Testis (tissue), 3 donors: ENCODE data around the gene MYO7A. TPM values are rescaled to one million over a fixed set of nuclear protein-coding genes. Genes with fewer than 3 reads are reported as not detected.

Experiments
- DNase-seq: peaks from one replicate; pipeline ENCODE4 v3.0.0-alpha.2; 2019
- H3K27ac ChIP-seq, 2 donors: fragments of 200-600 bp; sonication (generic); one replicate each; pipeline ENCODE4 v1.5.1; 2019
- H3K27me3 ChIP-seq: fragments of 200-600 bp; sonication (generic); one replicate; pipeline ENCODE4 v1.5.1; 2019
- H3K36me3 ChIP-seq: fragments of 200-600 bp; sonication (generic); one replicate; pipeline ENCODE4 v1.5.1; 2017; ENCODE audit warnings: low read depth; ENCODE audit errors: missing control alignments
- H3K4me1 ChIP-seq: fragments of 200-600 bp; sonication (generic); one replicate; pipeline ENCODE4 v1.5.1; 2019
- H3K4me3 ChIP-seq, 2 donors: fragments of 200-600 bp; sonication (generic); one replicate each; pipeline ENCODE4 v1.5.1; 2017 to 2019
- H3K9me3 ChIP-seq: fragments of 200-600 bp; sonication (generic); one replicate; pipeline ENCODE4 v1.5.1; 2017
- CTCF ChIP-seq, 3 experiments: fragments of 450-650 bp in 2 of 3; fragments of 200-600 bp in 1 of 3; sonication (generic) in 1 of 3; IDR thresholded peaks; one replicate each; pipeline ENCODE4 v1.5.1; 2016 to 2019; ENCODE audit warnings: antibody characterized with exemption in 3 of 3, mild to moderate bottlenecking in 2 of 3, moderate library complexity in 1 of 3
- POLR2A ChIP-seq: fragments of 450-650 bp; IDR thresholded peaks from one replicate; pipeline ENCODE4 v1.6.1; 2017; ENCODE audit warnings: antibody characterized with exemption, mild to moderate bottlenecking, moderate library complexity
- WGBS, 2 donors: methylation state at CpG; one replicate each; pipeline ENCODE4 v1.1.5; 2018; 5-methylcytosine and 5-hydroxymethylcytosine counted together
- intact Hi-C: fragments of 100-400 bp; cut with DNase I; formaldehyde crosslinking; loops from one replicate; pipeline ENCODE4 v1.15.1; 2023; ENCODE audit warnings: low total_unique reads
- polyA plus RNA-seq: library from polyadenylated mRNA; stranded (reverse); fragments of 350-450 nt; fragmentation: Illumina TruSeq; extraction: RNeasy Lipid Tissue Mini Kit (QIAGEN cat#74804); gene quantifications from one replicate; pipeline ENCODE4 v1.2.3, GENCODE V29; 2014; ENCODE audit warnings: low read depth, low replicate concordance; ENCODE audit not compliant: insufficient read depth
- total RNA-seq, 2 donors: library from RNA; depleted of rRNA; stranded (reverse); fragments of >200 nt; gene quantifications; one replicate each; pipeline ENCODE4 v1.2.3, GENCODE V29; 2016

MYO7A gene
- total and polyA plus RNA-seq, 3 donors from 2014 or later: 40.1 to 239 (median 161) TPM

- Histone ChIP-seq H3K9me3 (no peaks in the 10 kb centered on the region), H3K27ac (no peak overlapping the region), H3K4me3 (no peak overlapping the region), H3K36me3 (no peaks in the 10 kb centered on the region), H3K4me1 (no peaks in the 10 kb centered on the region), H3K27me3 (no peaks in the 10 kb centered on the region)
- 75 to 86% methylated on average over 7 to 11 of the region's 11 CpGs for WGBS, 2 donors
- TF ChIP-seq POLR2A (no peak), CTCF (IDR thresholded peaks at IDR 0.05) (no peak)
- intact Hi-C loops: no loop called here
- DNase-seq: no peak
Measured at GRCh38 chr11:77211594-77212251, 83.7 kb downstream of the MYO7A start.

- H3K4me1 ChIP-seq: no peaks in the 10 kb centered on the region
- no peak overlapping the region for H3K27ac ChIP-seq
- TF ChIP-seq CTCF (IDR thresholded peaks at IDR 0.05) (no peak), POLR2A (no peak)
- intact Hi-C loops: no loop called here
- no peak for DNase-seq
- H3K9me3 ChIP-seq: no peaks in the 10 kb centered on the region
- 94 to 97% methylated on average over 8 of the region's 8 CpGs for WGBS, 2 donors
- H3K27me3 ChIP-seq: no peaks in the 10 kb centered on the region
- no peaks in the 10 kb centered on the region for H3K36me3 ChIP-seq
- no peak overlapping the region for H3K4me3 ChIP-seq
Measured at GRCh38 chr11:77212314-77213007, 84.4 kb downstream of the MYO7A start.

- WGBS, 2 donors: 83 to 94% methylated on average over 13 of the region's 13 CpGs
- H3K27me3 ChIP-seq: no peaks in the 10 kb centered on the region
- no peaks in the 10 kb centered on the region for H3K36me3 ChIP-seq
- no peak for DNase-seq
- no peak overlapping the region for H3K4me3 ChIP-seq
- TF ChIP-seq POLR2A (no peak), CTCF (IDR thresholded peaks at IDR 0.05) (no peak)
- intact Hi-C loops: no loop called here
- no peaks in the 10 kb centered on the region for H3K9me3 ChIP-seq
- no peaks in the 10 kb centered on the region for H3K4me1 ChIP-seq
- H3K27ac ChIP-seq: no peak overlapping the region
Measured at GRCh38 chr11:77213029-77213579, 85.1 kb downstream of the MYO7A start.

GRCh38 chr11:77213589-77214428 is 85.8 kb downstream of the MYO7A start:
- Histone ChIP-seq H3K4me1 (no peaks in the 10 kb centered on the region), H3K4me3 (no peak overlapping the region), H3K27me3 (no peaks in the 10 kb centered on the region), H3K9me3 (no peaks in the 10 kb centered on the region), H3K36me3 (no peaks in the 10 kb centered on the region), H3K27ac (no peak overlapping the region)
- TF ChIP-seq POLR2A (no peak), CTCF (IDR thresholded peaks at IDR 0.05) (no peak)
- intact Hi-C loops: no loop called here
- 85 to 96% methylated on average over 6 to 17 of the region's 18 CpGs for WGBS, 2 donors
- no peak for DNase-seq
